Hepatic stellate cell (primary cell): ENCODE measurements around the gene RBMS1.

Source experiments
- DNase-seq: peaks from one replicate; pipeline ENCODE4 v3.0.0; 2011; ENCODE audit warnings: low spot score

Gene RBMS1, protein sequence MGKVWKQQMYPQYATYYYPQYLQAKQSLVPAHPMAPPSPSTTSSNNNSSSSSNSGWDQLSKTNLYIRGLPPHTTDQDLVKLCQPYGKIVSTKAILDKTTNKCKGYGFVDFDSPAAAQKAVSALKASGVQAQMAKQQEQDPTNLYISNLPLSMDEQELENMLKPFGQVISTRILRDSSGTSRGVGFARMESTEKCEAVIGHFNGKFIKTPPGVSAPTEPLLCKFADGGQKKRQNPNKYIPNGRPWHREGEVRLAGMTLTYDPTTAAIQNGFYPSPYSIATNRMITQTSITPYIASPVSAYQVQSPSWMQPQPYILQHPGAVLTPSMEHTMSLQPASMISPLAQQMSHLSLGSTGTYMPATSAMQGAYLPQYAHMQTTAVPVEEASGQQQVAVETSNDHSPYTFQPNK

DNA sequence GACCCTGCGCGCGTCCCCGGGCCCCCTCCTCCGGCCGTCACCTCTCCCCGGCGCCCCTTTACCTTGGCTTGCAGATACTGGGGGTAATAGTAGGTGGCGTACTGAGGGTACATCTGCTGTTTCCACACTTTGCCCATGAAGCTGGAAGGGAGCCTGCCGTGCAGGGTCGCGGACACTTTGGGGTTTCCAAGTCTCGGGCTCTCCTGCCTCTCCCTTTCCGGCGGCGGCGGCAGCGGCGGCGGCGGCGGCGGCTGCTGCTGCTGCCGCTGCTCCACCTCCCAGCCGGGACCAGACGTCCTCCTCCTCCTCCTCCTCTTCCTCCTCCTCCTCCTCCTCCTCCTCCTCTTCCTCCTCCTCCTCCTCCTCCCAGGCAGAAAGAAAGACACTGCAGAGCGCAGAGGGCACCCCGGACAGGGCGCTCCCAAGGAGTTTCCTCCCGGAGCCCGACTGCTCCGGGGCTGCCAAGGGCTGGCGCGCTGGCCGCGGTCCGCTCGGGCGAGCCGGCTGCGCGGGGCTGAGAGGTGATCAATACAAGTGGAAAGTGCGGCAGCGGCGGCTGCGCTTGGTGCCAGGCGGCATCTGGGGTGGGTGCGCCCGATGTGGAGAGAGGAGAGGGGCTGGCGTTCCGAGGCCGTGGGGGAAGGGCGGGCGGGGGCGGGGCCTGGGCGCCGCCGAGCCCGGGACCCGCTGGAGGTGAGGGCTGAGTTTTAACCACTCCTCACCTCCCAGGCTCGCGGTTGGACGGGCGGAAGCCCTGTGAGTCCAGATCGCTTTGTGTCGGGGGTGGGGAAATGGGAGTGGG lies at the start of gene RBMS1:
Gene RBMS1 (minus strand): TSS at position 581 of the 802 bp plus-strand sequence. CDS start 444 bp downstream, at position 137.
- peak; percentile 54 for DNase-seq

DNA sequence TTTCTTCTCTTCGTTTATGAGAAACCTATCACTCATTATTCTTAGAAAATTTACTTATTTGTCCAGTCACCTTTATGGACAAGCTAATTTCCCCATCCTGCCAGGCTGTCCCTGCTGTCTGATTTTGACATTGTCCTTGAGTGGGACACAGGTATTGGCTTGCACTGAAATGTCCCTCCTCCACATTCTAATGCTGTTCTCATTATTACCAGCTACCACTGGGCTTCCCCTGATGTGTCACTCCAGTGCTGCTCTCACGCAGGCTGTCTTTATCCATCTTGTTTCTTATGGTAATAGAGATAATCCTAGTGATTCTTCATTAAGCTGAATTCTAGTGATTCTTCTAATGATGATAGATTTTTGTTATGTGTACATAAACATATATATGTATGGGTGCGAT lies 48.1 kb upstream of the RBMS1 start:
- DNase-seq = no peak

DNA sequence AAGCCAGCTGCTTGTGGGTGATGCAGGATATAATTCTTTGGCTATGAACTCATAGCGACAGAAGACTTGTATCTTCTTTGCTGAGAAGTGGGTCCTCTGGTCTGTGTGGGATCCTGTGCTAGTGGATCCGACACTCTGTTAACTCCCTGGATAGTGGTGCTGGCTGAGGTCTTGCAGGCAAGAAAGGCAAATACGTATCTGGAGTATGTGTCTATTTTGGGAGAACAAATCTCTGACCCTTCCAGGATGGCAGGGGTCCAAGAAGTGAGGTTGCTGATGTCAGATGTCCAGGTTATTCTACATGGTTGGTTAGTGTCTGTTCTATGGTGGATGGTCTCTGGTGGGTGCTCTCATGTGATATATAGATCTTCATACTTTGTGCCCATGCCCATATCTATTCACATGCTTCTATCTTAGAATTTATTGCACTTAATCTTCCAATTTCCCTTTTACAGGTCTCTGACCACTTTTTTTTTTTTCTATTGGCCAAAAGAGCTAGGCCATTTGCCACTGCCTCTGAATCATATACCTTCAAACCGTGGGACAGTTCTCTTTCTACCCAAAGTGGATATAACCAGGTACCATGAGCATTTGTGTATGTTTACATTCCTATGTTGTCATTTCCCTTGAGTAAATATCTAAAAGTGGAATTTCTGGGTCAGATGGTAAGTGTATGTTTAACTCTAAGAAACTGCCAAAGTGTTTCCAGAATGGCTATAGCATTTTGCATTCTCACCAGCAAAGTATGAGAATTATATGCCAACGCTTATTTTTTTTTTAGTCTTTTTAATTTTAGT lies 45.1 kb upstream of the RBMS1 start:
- DNase-seq = no peak

DNA sequence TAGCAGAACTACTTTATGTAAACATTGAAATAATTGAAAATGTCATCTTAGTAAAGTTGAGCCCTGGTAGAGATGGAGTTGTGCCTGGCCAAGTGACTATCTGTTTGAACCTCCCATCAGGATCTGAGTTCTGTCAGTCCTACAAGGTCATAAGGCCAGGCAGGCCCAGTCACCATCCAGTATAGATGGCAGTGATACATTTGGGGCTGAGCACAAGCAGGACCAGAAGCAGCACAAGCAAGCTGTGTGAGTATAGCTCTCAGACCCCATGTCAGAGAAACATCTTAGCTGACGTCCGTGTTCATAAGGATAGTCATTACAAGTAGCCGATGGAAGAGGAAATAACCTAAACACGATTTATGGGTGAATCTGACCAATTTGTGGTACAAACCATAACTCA lies 44.5 kb upstream of the RBMS1 start:
- no peak for DNase-seq

DNA sequence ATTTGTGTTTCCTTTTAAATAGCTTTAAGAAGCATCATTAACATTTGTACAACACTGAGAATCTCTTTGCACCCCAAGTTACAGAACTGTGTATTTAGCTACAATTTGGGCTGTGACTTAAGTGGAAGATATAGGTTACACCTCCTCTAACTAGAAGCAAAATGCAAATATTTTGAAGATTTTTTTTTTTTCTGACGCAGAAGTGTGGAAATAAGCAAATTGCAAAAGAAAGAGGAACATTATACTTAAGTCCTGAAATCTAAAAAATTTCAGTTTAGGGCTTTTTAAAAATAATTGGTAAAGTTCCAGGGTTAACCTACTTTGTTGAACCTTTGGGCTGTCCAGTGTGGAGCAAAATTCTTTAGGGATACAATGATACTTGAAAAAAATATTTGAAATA lies 41.4 kb upstream of the RBMS1 start:
- DNase-seq = no peak

DNA sequence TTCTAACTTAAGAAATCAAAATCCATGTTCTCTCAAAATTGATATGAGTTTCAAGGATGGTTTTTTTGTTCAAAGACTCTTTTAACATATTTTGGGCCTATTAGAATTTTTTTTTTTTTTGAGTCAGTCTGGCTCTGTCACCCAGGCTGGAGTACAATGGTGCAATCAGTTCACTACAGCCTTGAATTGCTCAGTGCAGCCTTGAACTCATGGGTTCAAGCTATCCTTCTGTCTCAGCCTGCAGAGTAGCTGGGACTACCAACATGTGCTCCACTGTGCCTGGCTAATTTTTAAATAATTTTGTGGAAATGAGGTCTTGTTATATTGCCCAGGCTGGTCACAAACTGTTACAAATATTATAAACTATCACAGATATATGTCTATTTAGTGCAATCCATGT lies 40.6 kb upstream of the RBMS1 start:
- no peak for DNase-seq

DNA sequence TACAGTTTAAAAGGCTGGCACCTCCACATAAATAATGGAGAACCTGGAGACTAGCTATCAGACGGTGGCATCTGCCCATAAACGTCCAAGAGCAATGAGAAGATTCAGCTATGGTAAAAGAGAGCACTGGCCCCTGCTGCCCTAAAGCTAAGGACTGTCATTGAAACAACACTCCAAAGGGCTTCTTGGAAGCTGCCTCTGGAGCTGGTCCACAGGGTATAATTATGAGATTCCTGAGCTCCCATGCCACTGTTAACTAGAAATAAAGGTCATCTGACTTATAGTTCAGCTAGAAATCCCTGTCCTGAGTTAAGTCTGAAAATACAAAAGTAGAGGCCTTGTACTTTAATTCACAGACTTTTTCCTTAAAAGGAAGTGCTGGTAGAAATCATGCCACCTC lies 39.9 kb upstream of the RBMS1 start:
- DNase-seq = no peak

DNA sequence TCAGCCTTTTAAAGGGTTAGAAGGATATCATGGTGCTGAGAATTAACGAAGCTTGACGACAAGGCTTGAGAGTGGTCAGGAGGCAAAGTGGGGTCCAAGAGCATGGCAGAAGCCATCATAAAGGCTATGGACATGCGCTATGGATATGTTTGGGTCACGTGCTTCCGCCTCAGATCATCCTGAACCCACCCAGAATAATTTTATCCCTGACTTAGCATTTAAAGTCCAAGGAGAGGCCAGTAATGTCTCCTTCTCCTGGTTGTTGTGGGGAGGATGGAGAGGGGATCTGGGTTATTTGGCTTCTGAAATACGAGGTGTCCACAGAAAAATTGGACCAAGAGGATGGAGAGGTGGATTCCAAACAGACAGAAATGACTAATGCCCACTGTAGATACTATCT lies 38.8 kb upstream of the RBMS1 start:
- DNase-seq = no peak

DNA sequence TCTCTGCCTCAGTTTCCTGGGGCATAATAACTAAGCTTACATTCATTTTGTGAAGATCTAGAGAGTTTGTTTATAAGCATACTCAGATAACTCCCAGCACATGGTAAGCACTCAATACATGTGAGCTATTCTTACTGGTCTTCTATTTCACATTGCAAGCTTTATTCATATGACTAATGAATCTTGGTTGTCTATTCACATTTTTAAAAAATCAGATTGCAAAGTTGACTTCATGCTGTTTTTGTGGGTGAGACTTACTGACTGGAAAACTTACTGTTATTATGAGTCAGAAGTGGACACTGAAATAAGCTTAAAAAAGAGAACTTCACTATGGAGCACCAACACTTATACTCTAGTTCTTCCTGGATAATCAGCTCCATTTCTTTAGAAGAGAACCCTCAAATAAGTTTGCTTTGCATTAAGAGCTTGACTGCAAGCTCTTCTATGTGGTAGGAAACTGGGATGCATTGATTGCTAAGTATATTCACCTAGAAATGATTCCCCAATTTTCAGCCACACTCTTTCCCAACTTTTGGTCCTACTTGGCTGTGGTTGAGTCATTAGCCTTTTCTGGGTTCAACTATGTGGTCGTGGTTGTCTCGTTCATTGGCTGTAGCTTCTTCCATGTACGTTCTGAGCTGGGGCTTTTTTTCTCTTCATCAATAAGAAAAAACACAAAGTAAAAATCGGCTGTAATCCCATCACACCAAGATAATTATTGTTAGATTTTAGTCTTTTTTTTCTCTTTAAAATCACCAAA lies 29.5 kb upstream of the RBMS1 start:
- DNase-seq = no peak

DNA sequence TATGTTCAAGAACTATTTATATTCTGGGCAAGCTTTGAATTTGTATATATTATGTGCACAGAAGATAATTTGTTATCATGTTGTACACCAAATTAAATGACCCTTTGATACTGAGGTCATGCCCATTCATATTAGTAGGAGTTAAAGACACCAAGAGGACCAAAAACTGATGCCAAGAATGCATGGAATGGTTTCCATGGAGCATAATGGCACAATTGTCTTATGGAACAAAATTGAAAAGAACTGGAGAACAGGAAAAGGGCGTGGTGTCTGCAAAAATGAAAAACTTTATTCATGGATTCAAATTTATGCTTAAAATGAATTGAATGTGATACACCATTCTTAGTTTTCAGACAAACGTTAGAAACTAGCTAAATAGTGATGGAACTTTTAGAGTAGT lies 24.1 kb upstream of the RBMS1 start:
- DNase-seq = no peak

DNA sequence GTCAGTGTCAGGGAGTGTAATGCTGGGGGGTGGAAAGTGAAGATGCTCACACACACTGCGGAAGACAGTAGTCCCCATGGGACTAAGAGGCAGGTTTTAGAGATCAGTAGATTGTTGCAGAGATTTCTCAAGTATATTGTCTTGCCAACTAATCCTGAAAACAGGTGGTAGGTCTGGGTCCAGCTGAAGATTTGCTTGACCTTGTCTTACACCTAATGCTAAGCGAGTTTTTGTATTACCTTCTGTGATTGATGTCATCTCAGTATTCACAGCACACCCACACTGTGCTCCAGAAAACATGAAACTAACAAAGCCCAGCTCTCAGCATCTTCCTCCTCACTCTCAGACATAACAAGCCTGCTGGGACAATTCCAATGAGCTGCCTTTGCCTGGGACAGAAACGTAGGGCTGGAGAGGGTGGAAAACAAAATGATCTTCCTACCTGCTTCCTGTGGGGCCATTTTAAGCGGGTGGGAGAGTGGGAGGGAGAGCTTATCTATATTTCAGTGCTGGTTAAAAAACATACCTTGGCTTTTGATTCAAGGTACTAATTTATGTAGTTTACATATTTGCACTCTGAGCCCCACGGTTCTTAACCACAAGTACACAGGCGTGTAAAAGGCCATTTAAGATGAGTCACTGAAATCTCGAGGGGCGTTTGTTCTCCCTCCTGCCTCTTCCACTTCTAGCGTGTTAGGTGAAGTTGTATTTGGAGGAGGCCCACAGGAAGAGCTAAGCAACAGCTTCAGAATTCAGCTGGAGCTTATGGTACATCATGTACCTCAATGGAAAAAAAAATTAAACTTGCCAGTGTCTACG lies 23.1 kb upstream of the RBMS1 start:
- DNase-seq = no peak

DNA sequence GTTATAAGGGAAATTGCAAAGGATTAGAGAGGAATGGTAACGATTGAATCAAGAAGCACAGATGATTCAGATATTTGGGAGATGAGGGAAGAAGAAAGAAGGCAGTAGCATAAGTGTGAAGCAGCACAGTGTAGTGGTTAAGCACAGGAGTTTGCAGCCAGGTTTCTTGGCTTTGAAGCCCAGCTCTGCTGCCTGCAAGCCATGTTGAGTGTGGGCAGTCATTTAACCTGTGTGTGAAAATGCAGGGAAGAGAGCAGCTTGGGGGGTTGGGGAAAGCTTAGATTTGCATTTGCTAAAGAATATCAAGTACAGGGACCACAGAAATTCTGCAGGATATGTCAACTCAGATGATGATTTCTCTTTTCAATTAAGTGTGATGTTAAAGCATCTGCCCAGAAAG lies 21.5 kb upstream of the RBMS1 start:
- no peak for DNase-seq

DNA sequence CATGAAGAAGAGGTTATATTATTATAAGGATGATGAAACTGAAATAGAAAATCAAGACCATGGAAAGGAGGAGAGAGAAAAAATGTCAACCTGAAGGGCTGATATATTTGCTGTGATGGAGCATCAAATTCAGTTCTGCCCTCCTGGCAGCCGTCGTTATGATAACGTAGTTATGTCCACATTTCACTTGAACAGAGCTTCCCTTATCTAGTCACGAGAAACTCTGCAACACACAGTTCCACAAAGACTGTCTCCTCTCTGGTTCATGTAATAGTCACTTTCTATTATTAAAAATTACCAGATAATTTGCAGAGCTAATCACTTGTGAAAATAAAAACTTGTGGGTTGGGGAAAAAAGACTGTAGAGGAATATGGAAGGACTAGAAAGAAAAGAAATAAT lies 19.5 kb upstream of the RBMS1 start:
- no peak for DNase-seq

DNA sequence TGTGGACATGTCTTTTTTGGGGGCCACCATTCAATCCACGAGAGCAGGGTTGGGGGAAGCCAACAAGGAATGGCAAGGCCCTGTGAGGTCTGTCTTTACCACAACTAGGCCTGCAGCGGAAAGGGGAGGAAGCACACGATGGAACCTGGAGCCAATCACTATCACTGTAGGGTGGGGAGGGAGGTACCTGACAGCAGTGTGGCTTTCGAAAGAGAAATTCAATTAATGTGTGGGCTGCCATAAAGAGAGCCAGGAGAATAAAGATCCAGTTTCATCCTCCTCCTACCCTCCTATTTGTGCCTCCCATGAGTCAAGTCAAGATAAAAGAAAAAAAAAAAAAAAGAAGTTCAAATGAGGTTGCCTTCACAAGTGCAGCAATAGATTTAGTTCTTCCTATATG lies 18.9 kb upstream of the RBMS1 start:
- DNase-seq = no peak

DNA sequence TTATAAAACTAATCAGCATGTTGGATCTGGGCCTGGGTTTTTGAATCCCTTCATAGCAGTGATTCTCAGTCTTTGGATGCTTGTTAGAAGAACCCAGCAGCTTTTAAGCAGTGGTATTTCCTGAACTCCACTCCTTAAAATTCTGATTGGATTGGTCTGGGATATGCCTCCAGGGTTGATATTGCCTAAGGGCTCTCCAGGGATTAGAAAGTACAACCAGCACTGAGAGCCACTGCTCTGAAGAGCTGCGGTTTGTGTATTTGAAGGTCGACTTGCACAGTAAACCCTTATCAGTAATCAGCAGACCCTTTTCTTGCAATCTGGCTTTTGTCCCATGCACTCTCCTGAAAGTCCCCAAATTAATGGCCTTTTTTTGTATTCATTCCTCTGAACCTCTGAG lies 17.0 kb upstream of the RBMS1 start:
- DNase-seq = no peak

DNA sequence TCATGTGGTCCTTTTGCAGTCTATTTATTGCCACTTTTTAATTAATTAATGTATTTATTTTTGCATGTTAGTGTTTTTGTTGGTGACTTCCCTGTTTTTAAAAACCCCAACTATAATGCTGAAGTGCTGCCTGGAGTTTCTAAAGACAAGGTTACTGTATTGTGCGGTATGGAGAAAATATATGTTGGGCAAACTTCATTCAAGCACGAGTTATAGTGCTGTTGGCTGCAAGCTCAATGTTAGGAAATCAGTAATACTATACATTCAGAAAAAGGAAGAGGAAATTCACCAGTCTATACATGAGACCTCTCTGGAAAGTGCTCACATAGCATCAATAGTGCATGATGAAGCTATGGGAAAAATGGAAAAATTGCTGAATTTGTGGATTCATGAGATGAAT lies 15.4 kb upstream of the RBMS1 start:
- DNase-seq = no peak

DNA sequence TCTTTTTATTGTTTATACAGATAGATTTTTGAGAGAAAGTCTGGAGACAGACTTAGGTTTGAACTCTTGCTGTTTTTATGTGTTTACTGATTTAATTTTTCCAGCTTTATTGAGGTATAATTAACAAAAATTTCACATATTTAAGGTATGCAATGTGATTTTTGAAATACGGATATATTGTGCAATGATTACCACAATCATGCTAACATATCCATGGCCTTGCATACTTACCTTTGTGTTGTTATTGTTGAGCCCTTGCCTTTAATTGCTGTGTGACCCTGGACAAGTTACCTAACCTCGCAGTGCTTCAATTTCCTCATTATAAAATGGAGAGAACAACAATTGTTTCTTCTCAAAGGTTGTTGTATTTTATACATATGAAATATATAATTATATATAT lies 13.9 kb upstream of the RBMS1 start:
- no peak for DNase-seq

DNA sequence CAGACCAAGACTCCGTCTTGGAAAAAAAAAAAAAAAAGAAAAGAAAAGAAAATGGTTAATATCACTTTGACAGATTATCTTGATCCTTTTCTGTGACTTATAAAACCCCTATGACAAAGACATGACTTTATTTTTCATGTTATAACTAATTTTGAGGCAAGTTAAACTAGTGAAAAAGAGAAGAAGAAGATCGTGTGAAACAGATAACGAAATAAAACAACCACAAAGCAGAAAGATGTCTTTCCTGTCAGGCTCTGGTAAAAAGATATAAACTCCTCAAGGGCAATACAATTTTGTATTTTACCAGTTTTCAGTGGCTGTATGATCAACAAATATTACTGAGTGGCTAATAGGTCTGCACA lies 13.4 kb upstream of the RBMS1 start:
- DNase-seq = no peak

DNA sequence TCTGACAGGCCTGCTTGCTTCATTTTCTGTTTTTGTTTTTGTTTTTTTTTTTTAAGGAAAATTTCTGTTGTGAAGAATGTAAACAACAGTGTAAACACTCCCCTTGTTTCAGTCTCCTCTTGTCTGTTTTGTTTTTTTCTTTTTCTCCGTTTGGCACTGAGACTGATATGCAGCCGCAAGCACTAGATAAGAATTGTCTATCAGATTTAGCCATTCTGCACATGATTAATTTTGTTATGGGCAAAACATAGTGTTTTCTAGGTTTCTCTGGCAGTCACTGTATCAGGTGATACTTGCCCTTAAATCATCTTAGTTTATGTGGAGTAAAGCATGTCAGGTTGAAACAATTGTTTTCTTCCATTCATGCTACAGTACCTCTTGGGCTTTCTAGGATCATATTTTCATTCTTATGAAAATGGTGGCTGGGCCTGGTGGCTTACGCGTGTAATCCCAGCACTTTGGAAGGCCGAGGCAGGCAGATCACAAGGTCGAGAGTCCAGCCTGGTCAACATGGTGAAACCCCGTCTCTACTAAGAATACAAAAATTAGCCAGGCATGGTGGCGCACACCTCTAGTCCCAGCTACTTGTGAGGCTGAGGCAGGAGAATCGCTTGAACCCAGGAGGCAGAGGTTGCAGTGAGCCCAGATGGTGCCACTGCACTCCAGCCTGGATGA lies 12.9 kb upstream of the RBMS1 start:
- DNase-seq = no peak

DNA sequence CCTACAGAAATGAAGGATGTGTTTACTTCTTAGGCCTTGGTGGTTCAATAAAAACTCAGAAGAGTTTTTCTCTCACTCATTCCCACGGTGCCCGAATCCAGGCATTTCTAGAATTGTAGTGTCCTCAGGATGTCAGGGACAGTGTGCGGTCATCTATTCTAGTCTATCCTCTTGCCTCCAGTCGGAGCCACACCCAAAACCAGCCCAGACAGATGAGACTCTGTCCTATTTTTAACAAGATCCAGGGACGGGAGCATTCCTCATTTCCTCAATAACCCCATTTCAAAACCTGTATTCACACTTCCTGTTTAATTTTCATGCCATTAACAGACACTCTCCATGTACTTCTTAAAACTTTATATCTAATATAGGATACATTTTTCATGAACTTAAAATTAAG lies 11.6 kb upstream of the RBMS1 start:
- DNase-seq = no peak

DNA sequence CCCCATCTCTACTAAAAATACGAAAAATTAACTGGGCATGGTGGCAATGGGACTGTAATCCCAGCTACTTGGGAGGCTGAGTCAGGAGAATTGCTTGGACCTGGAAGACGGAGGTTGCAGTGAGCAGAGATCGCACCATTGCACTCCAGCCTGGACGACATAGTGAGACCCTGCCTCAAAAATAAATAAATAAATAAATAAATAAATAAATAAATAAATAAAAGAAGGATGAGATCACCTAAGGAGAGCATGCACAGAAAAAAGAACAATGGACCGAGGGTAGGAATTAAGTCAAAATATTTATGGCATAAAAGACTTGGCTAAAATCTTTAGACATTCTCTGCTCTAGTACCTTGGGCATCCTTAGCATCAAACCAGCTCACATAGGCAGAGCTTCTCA lies 8.9 kb upstream of the RBMS1 start:
- DNase-seq = no peak
